ENCODE results near the gene CLPSL1. TPM values are rescaled to one million over a fixed set of nuclear protein-coding genes. Genes with fewer than 3 reads are reported as not detected.

Gene CLPSL1
- total RNA-seq, 2 experiments from 2014 or later = not detected

DNA sequence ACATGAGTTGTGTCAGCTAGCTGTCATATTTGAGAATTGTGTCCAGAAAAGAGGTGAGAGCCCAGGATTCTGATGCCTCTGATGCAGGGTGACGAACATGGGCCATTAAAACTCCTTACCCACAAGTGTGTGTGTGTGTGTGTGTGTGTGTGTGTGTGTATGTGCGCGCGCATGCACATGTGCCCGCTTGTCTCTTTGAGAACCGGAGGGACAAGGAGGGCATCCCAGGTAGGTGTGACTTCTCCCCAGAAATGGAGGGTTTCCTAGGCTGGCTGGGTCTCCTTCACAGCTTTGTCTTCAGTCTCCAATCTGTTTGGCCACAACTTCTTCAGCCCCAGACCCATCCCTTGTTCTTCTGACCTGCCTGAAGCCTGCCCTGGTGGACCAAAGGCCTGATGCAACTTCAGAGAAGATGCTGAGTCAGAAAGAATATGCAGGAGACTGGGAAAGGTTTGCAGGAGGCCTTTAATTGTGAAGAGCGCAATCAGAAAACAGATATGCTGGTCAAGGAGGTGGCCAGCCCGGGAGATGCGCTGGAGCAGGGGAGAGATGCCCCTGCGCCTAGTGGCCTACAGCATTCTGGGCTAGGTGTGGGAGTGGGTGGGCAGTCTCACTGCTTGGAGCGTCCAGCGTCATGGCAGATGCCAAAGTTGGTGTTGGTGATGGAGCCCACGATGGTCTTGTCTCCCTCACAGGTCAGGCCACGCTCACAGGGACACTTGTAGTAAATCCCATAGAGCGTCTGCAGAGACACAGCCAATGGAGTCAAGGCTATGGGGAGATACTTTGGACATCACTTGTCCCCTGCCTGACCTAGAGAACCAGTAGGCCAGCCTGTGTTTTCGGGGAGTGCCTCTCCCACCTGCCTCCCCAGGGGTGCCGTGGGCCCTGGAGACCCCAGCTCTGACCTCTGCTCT, 14.0 kb downstream of the CLPSL1 start:
- no peak overlapping the region for H3K27ac Mint-ChIP-seq
- H3K9me3 Mint-ChIP-seq (ENCODE audit: low read depth) = no peaks in the 10 kb centered on the region
- no peak for DNase-seq
- H3K36me3 Mint-ChIP-seq = no peaks in the 10 kb centered on the region
- peaks cover 11% of the 10 kb centered on the region for H3K27me3 Mint-ChIP-seq
- CTCF ChIA-PET = interaction anchor here (0.5 to 1.1 kb wide), 3 partner anchors 40 to 697 kb away, joined by 3 to 4 read pairs (median 3); no protein-coding TSS in a partner anchor
- no peak for ATAC-seq
- H3K4me3 Mint-ChIP-seq = no peak overlapping the region
- H3K4me1 Mint-ChIP-seq = no peaks in the 10 kb centered on the region

GRCh38 chr6:35795453-35796071, 14.7 kb downstream of the CLPSL1 start:
- H3K4me3 Mint-ChIP-seq = no peak overlapping the region
- H3K9me3 Mint-ChIP-seq (ENCODE audit: low read depth) = no peaks in the 10 kb centered on the region
- H3K4me1 Mint-ChIP-seq = no peaks in the 10 kb centered on the region
- H3K36me3 Mint-ChIP-seq = no peaks in the 10 kb centered on the region
- DNase-seq (no peak), ATAC-seq (no peak)
- H3K27me3 Mint-ChIP-seq = peaks cover 7% of the 10 kb centered on the region
- CTCF ChIA-PET = no interaction called here
- no peak overlapping the region for H3K27ac Mint-ChIP-seq

- no peaks in the 10 kb centered on the region for H3K9me3 Mint-ChIP-seq (ENCODE audit: low read depth)
- H3K4me3 Mint-ChIP-seq = no peak overlapping the region
- H3K27ac Mint-ChIP-seq = no peak overlapping the region
- H3K27me3 Mint-ChIP-seq = peaks cover 5% of the 10 kb centered on the region
- H3K36me3 Mint-ChIP-seq = no peaks in the 10 kb centered on the region
- no peaks in the 10 kb centered on the region for H3K4me1 Mint-ChIP-seq
- no peak for ATAC-seq
- CTCF ChIA-PET = no interaction called here
- DNase-seq = no peak
Observed at GRCh38 chr6:35796236-35796635, 15.4 kb downstream of the CLPSL1 start.

DNA sequence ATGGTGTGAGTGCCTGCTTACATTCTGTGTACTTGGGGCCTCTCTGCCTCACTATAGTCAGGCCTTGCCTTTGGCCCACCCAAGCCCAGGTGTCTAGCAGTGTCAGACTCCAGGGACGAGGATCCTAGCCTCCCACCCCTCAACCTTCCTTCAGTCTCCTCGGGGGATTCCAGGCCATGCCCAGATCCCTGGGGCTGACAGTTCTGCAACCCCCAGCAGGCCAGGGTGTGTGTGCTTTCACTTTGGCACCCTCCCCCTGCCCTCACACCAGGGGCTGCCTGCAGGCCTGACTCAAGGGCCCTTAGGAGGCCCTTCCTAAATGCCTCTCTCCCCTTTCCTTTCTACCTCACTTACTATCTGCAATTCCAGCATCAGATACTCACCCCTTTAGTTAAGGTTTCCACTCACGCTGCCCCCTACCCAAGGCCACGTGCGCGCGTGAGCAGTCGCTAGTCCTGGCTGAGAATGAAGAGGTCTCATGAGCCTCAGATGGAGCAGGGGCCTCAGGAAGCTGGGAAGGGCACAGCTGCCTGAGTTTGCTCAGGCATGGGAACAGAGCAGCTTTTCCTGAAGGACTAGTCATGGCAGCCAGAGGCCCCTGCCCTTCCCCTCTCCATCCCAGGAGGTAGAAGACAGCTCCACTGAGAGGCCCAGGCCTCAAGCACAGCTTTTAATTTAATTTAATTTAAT, 17.2 kb downstream of the CLPSL1 start:
- Mint-ChIP-seq H3K4me1 (no peaks in the 10 kb centered on the region), H3K27ac (no peak overlapping the region), H3K4me3 (no peak overlapping the region), H3K36me3 (no peaks in the 10 kb centered on the region), H3K27me3 (peaks cover 1% of the 10 kb centered on the region), H3K9me3 (ENCODE audit: low read depth) (no peaks in the 10 kb centered on the region)
- DNase-seq = no peak
- no peak for ATAC-seq
- CTCF ChIA-PET = interaction anchor here (1.4 kb wide), 1 partner anchor 246 kb away, joined by 3 read pairs; no protein-coding TSS in a partner anchor

DNA sequence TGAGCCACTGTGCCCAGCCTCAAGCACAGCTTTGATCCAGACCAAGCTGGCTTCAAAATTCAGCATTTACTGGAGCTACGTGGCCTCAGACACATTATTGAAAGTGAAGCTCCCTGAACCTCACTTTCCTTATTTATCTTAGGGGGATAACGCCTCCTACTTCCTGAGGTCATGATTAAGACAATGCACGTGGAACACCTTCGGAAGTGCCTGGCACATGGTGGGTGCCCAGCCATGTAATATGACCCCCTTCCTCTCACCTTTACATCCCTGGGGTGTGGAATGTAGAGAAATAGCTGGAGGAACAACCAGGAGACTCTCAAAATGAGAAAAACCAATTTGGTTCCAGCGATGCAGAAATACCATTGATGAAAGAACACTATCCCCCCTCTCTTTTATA, 17.9 kb downstream of the CLPSL1 start:
- H3K27me3 Mint-ChIP-seq = no peaks in the 10 kb centered on the region
- CTCF ChIA-PET = no interaction called here
- no peaks in the 10 kb centered on the region for H3K9me3 Mint-ChIP-seq (ENCODE audit: low read depth)
- H3K4me3 Mint-ChIP-seq = no peak overlapping the region
- no peak overlapping the region for H3K27ac Mint-ChIP-seq
- DNase-seq (no peak), ATAC-seq (no peak)
- no peaks in the 10 kb centered on the region for H3K4me1 Mint-ChIP-seq
- H3K36me3 Mint-ChIP-seq = no peaks in the 10 kb centered on the region

DNA sequence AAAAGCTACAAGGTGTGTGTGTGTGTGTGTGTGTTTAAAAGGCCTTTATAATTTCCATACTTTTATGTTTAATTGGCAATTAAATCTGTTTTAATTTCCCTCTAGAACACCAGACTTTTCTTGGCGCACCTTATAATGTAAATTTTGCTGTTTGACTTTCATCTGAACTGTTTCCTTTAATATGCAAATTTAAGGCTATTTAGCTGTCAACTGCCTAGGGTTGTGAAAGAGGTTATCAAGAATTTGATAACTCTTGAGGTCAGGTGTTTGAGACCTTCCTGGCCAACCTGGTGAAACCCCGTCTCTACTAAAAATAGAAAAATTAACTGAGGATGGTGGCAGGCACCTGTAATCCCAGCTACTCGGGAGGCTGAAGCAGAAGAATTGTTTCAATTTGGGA, 20.3 kb downstream of the CLPSL1 start:
- peaks cover 2% of the 10 kb centered on the region for H3K4me1 Mint-ChIP-seq
- no peak for ATAC-seq
- H3K4me3 Mint-ChIP-seq = no peak overlapping the region
- CTCF ChIA-PET = interaction anchor here (1.3 kb wide), 1 partner anchor 13 kb away, joined by 4 read pairs; no protein-coding TSS in a partner anchor
- no peak for DNase-seq
- H3K27ac Mint-ChIP-seq = no peak overlapping the region
- H3K27me3 Mint-ChIP-seq = no peaks in the 10 kb centered on the region
- no peaks in the 10 kb centered on the region for H3K9me3 Mint-ChIP-seq (ENCODE audit: low read depth)
- H3K36me3 Mint-ChIP-seq = no peaks in the 10 kb centered on the region

- Mint-ChIP-seq H3K27ac (no peak within 1 kb of the TSS), H3K36me3 (no peaks in the 10 kb centered on the region), H3K27me3 (peaks cover 4% of the 10 kb centered on the region), H3K4me1 (peaks cover 2% of the 10 kb centered on the region), H3K9me3 (ENCODE audit: low read depth) (no peaks in the 10 kb centered on the region), H3K4me3 (no peak within 1 kb of the TSS)
- peak; percentile 59 for DNase-seq
- CTCF ChIA-PET = no interaction called here
- ATAC-seq = peak; percentile 89
Observed at GRCh38 chr6:35804996-35805736, 24.3 kb downstream of the CLPSL1 start, which contains the start of gene LHFPL5. LHFPL5 (plus strand) TSS chr6:35805352; CDS start chr6:35805671, 319 bp downstream.

- CTCF ChIA-PET = no interaction called here
- Mint-ChIP-seq H3K4me3 (no peak overlapping the region), H3K27ac (no peak overlapping the region), H3K27me3 (peaks cover 4% of the 10 kb centered on the region), H3K9me3 (ENCODE audit: low read depth) (no peaks in the 10 kb centered on the region), H3K36me3 (no peaks in the 10 kb centered on the region), H3K4me1 (peaks cover 11% of the 10 kb centered on the region)
- no peak for DNase-seq
- ATAC-seq = no peak
Observed at GRCh38 chr6:35808688-35809087, 27.9 kb downstream of the CLPSL1 start.

DNA sequence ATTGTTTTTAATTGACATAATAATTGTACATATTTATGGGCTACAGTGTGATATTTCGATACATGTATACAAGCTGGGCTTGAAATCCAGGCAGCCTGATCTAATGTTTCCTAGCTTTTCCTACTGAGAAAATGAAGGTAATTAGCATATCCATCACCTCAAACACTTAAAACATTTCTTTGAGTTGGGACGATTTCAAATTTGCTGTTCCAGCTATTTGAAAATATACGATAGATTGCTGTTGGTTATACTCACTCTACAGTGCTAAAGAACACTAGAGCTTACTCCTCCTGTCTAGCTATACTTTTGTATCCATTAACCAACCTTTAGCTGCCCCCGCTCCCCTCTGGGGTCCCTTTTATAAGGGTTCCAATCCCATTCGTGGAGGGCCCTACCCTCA, 29.0 kb downstream of the CLPSL1 start:
- H3K27ac Mint-ChIP-seq = no peak overlapping the region
- no peaks in the 10 kb centered on the region for H3K9me3 Mint-ChIP-seq (ENCODE audit: low read depth)
- no peak for ATAC-seq
- no peak for DNase-seq
- peaks cover 10% of the 10 kb centered on the region for H3K4me1 Mint-ChIP-seq
- H3K4me3 Mint-ChIP-seq = no peak overlapping the region
- no peaks in the 10 kb centered on the region for H3K36me3 Mint-ChIP-seq
- CTCF ChIA-PET = no interaction called here
- H3K27me3 Mint-ChIP-seq = peaks cover 4% of the 10 kb centered on the region

DNA sequence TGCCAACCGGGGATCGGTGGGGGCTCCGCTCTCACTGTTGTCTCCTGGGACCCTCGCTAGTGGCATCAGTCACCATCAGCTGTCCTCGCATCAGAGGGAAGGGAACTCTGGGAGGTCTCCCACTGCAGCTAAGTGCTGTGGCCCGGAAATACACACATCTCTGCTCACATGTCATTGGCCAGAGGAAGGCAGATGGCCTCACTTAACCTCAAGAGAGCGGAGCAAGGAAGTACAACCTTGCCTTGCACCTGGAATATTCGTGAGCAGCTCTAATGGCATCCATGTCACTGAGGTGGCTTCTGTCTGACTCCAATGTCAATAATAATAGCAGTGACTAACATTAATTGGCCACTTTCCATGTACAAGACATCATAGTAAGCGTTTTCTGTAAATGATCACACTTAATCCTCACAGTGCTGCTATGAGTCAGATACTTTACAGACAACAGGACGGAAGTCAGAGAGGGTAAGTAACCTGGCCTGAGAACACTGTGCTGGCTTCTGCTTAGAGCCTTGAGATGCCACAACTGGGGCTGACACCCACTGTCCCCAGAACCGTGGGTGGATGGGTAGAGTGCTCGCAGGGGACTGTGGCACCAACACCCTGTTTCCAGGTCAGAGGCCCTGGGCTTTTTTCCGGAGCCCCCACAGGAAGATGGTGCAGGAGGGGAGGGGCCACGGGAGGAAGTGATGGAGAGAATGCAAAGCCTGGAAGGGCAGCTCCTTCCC, 30.3 kb downstream of the CLPSL1 start:
- CTCF ChIA-PET = no interaction called here
- Mint-ChIP-seq H3K27ac (peak overlapping the region; percentile 55), H3K9me3 (ENCODE audit: low read depth) (no peaks in the 10 kb centered on the region), H3K4me3 (no peak overlapping the region), H3K36me3 (no peaks in the 10 kb centered on the region), H3K27me3 (peaks cover 4% of the 10 kb centered on the region), H3K4me1 (peaks cover 10% of the 10 kb centered on the region)
- ATAC-seq = peak; percentile 72
- no peak for DNase-seq

DNA sequence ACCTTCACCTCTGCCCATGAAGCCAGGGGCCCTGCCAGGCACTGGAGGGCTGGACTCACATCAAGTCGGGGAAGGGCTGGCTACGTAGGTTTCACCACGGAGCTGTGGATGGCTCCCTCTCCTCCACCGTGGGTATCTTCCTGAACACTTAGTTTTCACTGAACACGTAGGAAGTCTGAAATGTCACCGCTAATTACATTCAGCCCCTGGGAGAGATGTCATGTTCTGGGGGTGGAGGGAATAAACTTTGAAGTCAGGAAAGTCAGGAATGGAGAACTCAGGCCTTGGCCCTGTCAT, 30.8 kb downstream of the CLPSL1 start:
- CTCF ChIA-PET = no interaction called here
- no peaks in the 10 kb centered on the region for H3K36me3 Mint-ChIP-seq
- no peaks in the 10 kb centered on the region for H3K9me3 Mint-ChIP-seq (ENCODE audit: low read depth)
- H3K4me1 Mint-ChIP-seq = peaks cover 10% of the 10 kb centered on the region
- no peak overlapping the region for H3K27ac Mint-ChIP-seq
- ATAC-seq = no peak
- peaks cover 1% of the 10 kb centered on the region for H3K27me3 Mint-ChIP-seq
- H3K4me3 Mint-ChIP-seq = no peak overlapping the region
- no peak for DNase-seq

DNA sequence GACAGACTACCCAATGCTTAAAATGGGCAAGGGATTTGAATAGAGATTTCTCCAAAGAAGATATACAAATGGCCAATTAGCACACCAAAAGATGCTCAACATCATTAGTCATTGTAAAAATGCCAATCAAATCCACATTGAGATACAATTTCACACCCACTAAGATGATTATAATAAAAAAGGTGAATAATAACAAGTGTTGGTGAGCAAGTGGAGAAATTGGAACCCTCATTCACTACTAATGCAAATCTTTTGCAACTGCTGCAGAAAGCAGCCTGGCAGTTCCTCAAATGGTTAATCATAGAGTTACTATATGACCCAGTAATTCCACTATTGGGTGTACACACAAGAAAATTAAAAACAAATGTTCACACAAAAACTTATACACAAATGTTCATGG, 36.7 kb downstream of the CLPSL1 start:
- H3K36me3 Mint-ChIP-seq = peaks cover 2% of the 10 kb centered on the region
- H3K4me1 Mint-ChIP-seq = no peaks in the 10 kb centered on the region
- ATAC-seq = no peak
- H3K9me3 Mint-ChIP-seq (ENCODE audit: low read depth) = no peaks in the 10 kb centered on the region
- no peak overlapping the region for H3K27ac Mint-ChIP-seq
- no peak overlapping the region for H3K4me3 Mint-ChIP-seq
- DNase-seq = no peak
- peaks cover 4% of the 10 kb centered on the region for H3K27me3 Mint-ChIP-seq
- CTCF ChIA-PET = no interaction called here

- H3K9me3 Mint-ChIP-seq (ENCODE audit: low read depth) = no peaks in the 10 kb centered on the region
- no peak overlapping the region for H3K4me3 Mint-ChIP-seq
- no peak for ATAC-seq
- H3K27me3 Mint-ChIP-seq = peaks cover 4% of the 10 kb centered on the region
- DNase-seq = no peak
- CTCF ChIA-PET = no interaction called here
- no peaks in the 10 kb centered on the region for H3K4me1 Mint-ChIP-seq
- H3K27ac Mint-ChIP-seq = no peak overlapping the region
- H3K36me3 Mint-ChIP-seq = no peaks in the 10 kb centered on the region
Observed at GRCh38 chr6:35823601-35824000, 42.8 kb downstream of the CLPSL1 start.
